Neural progenitor cell (in vitro differentiated cells): ENCODE data around the gene SEMA4G. TPM values are rescaled to one million over a fixed set of nuclear protein-coding genes. Genes with fewer than 3 reads are reported as not detected.

Source experiments
- DNase-seq: peaks from one replicate; pipeline ENCODE4 v3.0.0-alpha.2; 2016; ENCODE audit warnings: low spot score
- H2AFZ ChIP-seq: fragments of 200-600 bp; sonication (generic); replicated peaks from 2 replicates; pipeline ENCODE4 v1.6.1; 2016; ENCODE audit warnings: antibody characterized with exemption
- H3F3A ChIP-seq: fragments of 200-600 bp; sonication (generic); 2 replicates; pipeline ENCODE4 v1.6.1; 2016; ENCODE audit warnings: antibody characterized with exemption, low read depth
- H3K27ac ChIP-seq: fragments of 200-600 bp; sonication (generic); 2 replicates; pipeline ENCODE4 v1.5.1; 2016; ENCODE audit warnings: mild to moderate bottlenecking
- H3K27me3 ChIP-seq: fragments of 200-600 bp; sonication (generic); 2 replicates; pipeline ENCODE4 v1.6.1; 2016; ENCODE audit warnings: mild to moderate bottlenecking, moderate library complexity
- H3K36me3 ChIP-seq: fragments of 200-600 bp; sonication (generic); 2 replicates; pipeline ENCODE4 v1.5.1; 2016
- H3K4me1 ChIP-seq: fragments of 200-600 bp; sonication (generic); 2 replicates; pipeline ENCODE4 v1.6.1; 2016; ENCODE audit warnings: mixed run types
- H3K4me2 ChIP-seq: fragments of 200-600 bp; sonication (generic); 2 replicates; pipeline ENCODE4 v1.6.1; 2016
- H3K4me3 ChIP-seq: fragments of 200-600 bp; sonication (generic); 2 replicates; pipeline ENCODE4 v1.5.1; 2016
- H3K79me2 ChIP-seq: fragments of 200-600 bp; sonication (generic); 2 replicates; pipeline ENCODE4 v1.6.1; 2016; ENCODE audit warnings: low read depth
- H3K9ac ChIP-seq: fragments of 200-600 bp; sonication (generic); 2 replicates; pipeline ENCODE4 v1.6.1; 2016
- H3K9me3 ChIP-seq: fragments of 200-600 bp; sonication (generic); 2 replicates; pipeline ENCODE4 v1.5.1; 2016; ENCODE audit warnings: low read depth
- H4K20me1 ChIP-seq: fragments of 200-600 bp; sonication (generic); 2 replicates; pipeline ENCODE4 v1.6.1; 2016; ENCODE audit warnings: low read depth
- H3K27ac Mint-ChIP-seq: 3 replicates; pipeline ENCODE4 v1.8.0; 2021; ENCODE audit warnings: mixed read lengths
- H3K27me3 Mint-ChIP-seq: 2 replicates; pipeline ENCODE4 v1.8.0; 2022; ENCODE audit warnings: low read depth, mild to moderate bottlenecking, inconsistent platforms, moderate library complexity, mixed read lengths; ENCODE audit not compliant: insufficient read depth
- H3K36me3 Mint-ChIP-seq: 3 replicates; pipeline ENCODE4 v1.8.0; 2021; ENCODE audit warnings: mixed read lengths
- H3K4me1 Mint-ChIP-seq: 3 replicates; pipeline ENCODE4 v1.8.0; 2021; ENCODE audit warnings: mixed read lengths
- H3K4me3 Mint-ChIP-seq: 3 replicates; pipeline ENCODE4 v1.8.0; 2021; ENCODE audit warnings: mild to moderate bottlenecking, moderate library complexity, mixed read lengths
- H3K9me3 Mint-ChIP-seq: 3 replicates; pipeline ENCODE4 v1.8.0; 2020; ENCODE audit warnings: mixed read lengths
- CTCF ChIP-seq: fragments of 200-600 bp; sonication (generic); IDR thresholded peaks from 2 replicates; pipeline ENCODE4 v1.5.1; 2017; ENCODE audit warnings: antibody characterized with exemption, mild to moderate bottlenecking
- EZH2 ChIP-seq: fragments of 200-600 bp; sonication (generic); IDR thresholded peaks from 2 replicates; pipeline ENCODE4 v1.6.1; 2017; ENCODE audit warnings: antibody characterized with exemption, mild to moderate bottlenecking, moderate library complexity
- EZH2phosphoT487 ChIP-seq: fragments of 200-600 bp; sonication (generic); IDR thresholded peaks from 2 replicates; pipeline ENCODE4 v1.6.1; 2017; ENCODE audit warnings: antibody characterized with exemption
- total RNA-seq: library from RNA; depleted of rRNA; stranded (reverse); fragments of >200 nt; gene quantifications from 2 replicates; pipeline ENCODE4 v1.2.3, GENCODE V29; 2015; ENCODE audit warnings: low replicate concordance

The SEMA4G gene
- total RNA-seq, 1 donor from 2014 or later = 2.3 TPM

- Histone ChIP-seq H3K36me3 (peaks cover 9% of the 10 kb centered on the region), H3K79me2 (no peaks in the 10 kb centered on the region), H3K9me3 (no peaks in the 10 kb centered on the region), H2AFZ (no peak overlapping the region), H3K9ac (no peak overlapping the region), H3K27ac (no peak overlapping the region), H3K27me3 (no peaks in the 10 kb centered on the region), H3F3A (peaks cover 10% of the 10 kb centered on the region), H3K4me1 (no peaks in the 10 kb centered on the region), H3K4me3 (no peak overlapping the region), H3K4me2 (no peak overlapping the region), H4K20me1 (no peaks in the 10 kb centered on the region)
- Mint-ChIP-seq H3K27me3 (no peaks in the 10 kb centered on the region), H3K36me3 (peaks cover 19% of the 10 kb centered on the region), H3K4me1 (no peaks in the 10 kb centered on the region), H3K9me3 (no peaks in the 10 kb centered on the region), H3K4me3 (no peak overlapping the region), H3K27ac (no peak overlapping the region)
- TF ChIP-seq EZH2 (no peak), CTCF (no peak), EZH2phosphoT487 (no peak)
- DNase-seq = no peak
These were observed 6.8 kb upstream of the SEMA4G start for GRCh38 chr10:100962351-100963080.

- Histone ChIP-seq H3K4me3 (no peak overlapping the region), H3K9ac (peak overlapping the region; percentile 4), H2AFZ (no peak overlapping the region), H3K27ac (no peak overlapping the region), H4K20me1 (no peaks in the 10 kb centered on the region), H3K27me3 (peaks cover 9% of the 10 kb centered on the region), H3F3A (peaks cover 15% of the 10 kb centered on the region), H3K9me3 (no peaks in the 10 kb centered on the region), H3K79me2 (no peaks in the 10 kb centered on the region), H3K36me3 (peaks cover 9% of the 10 kb centered on the region), H3K4me1 (no peaks in the 10 kb centered on the region), H3K4me2 (no peak overlapping the region)
- H3K27ac Mint-ChIP-seq = no peak overlapping the region
- TF ChIP-seq EZH2 = no peak
- no peak for TF ChIP-seq CTCF
- no peak for TF ChIP-seq EZH2phosphoT487
- peaks cover 4% of the 10 kb centered on the region for H3K4me1 Mint-ChIP-seq
- DNase-seq = no peak
- H3K36me3 Mint-ChIP-seq = peaks cover 19% of the 10 kb centered on the region
- no peaks in the 10 kb centered on the region for H3K9me3 Mint-ChIP-seq
- H3K27me3 Mint-ChIP-seq = no peaks in the 10 kb centered on the region
- H3K4me3 Mint-ChIP-seq = no peak overlapping the region
These were observed 5.5 kb upstream of the SEMA4G start for GRCh38 chr10:100963826-100964225.

- Histone ChIP-seq H3K27me3 (peaks cover 20% of the 10 kb centered on the region), H3K27ac (no peak overlapping the region), H3K9ac (no peak overlapping the region), H3K4me2 (no peak overlapping the region), H3K4me1 (no peaks in the 10 kb centered on the region), H3K4me3 (no peak overlapping the region), H3K36me3 (peaks cover 9% of the 10 kb centered on the region), H3K9me3 (no peaks in the 10 kb centered on the region), H3F3A (peaks cover 31% of the 10 kb centered on the region), H4K20me1 (peaks cover 4% of the 10 kb centered on the region), H3K79me2 (no peaks in the 10 kb centered on the region), H2AFZ (no peak overlapping the region)
- DNase-seq = no peak
- Mint-ChIP-seq H3K27ac (no peak overlapping the region), H3K9me3 (no peaks in the 10 kb centered on the region), H3K27me3 (peaks cover 7% of the 10 kb centered on the region), H3K36me3 (peaks cover 11% of the 10 kb centered on the region), H3K4me1 (peaks cover 12% of the 10 kb centered on the region), H3K4me3 (no peak overlapping the region)
- TF ChIP-seq EZH2phosphoT487 (no peak), CTCF (no peak), EZH2 (no peak)
These were observed 3.5 kb upstream of the SEMA4G start for GRCh38 chr10:100965820-100966219.
